Activated CD4-positive, alpha-beta T cell treated with anti-CD3 and anti-CD28 coated beads, Interleukin-2, amount 50 U/mL, for 16 hours (primary cell): ENCODE results near the gene RBP7.
"Not testable (repeated sequence)": the region's sequence is repeated elsewhere in the genome, so short reads cannot be mapped to it uniquely, and the experiment has no call there.

Experiments used
- DNase-seq: peaks from one replicate; pipeline ENCODE4 v3.0.0-alpha.2; 2020

RBP7 gene

DNA sequence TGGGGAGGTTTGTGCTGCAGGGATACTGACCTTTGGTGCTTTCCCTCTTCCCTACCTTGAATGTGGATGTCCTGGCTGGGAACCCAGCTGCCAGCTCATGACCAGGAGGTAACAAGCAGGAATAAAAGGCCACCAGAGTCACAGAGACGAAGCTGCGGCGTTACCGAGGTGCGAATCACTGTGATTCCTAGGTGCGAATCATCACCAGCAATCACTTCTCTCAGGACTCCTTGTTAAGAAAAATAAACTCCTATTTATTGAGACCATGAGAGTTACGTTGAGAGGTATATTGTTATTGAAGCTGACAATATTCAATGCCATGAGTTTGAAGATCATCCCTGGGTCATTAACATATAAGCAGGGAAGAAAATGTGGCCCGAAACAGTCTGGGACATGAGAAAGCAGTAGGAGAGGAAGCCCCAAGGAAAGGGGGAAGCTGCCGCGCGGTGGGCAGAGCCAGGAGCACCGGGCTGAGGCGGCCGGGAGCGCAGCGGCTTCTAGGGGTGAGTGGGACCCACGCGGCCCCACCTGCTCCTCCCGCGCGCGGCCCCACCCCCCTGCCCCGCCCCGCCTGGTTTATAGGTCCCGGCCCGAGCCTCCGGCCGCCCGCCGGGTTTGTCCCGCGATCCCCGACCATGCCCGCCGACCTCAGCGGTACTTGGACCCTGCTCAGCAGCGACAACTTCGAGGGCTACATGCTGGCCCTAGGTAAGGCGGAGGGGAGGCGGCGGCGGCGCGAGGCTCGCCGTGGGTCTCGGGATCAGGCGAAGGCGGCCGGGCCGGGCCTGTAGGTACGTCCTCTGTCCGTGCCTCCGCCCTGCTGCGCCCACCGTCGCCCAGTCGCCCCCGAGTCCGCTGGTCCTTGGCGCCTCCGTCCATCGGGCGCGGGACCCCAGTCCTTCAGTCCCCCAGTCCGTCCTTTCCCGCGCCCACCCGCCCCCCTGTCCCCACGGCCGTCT lies at the start of gene RBP7:
TSS of gene RBP7 (plus strand) at position 605 of the 959 bp plus-strand sequence. CDS start at position 636, 31 bp downstream.
- DNase-seq, result no peak

DNA sequence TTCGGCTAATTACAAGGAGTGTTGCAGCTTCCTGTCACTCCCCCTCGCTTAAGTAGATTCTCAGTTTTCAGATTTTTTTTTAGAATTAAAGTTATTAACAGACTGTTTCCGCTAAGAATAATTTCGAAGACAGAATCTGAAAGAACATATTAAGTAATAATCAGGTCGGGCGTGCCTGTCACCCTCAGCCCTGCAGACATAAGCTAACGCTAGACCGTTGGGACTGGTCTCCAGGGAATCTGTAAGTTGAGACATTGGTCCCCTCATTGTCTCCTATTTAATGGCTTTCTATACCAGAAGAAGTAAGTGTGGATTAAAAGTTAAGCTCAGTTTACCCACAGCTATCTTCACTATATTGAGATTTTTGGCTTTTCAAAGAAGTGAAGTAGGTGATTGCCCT lies 39.3 kb upstream of the RBP7 start:
- DNase-seq, result no peak

DNA sequence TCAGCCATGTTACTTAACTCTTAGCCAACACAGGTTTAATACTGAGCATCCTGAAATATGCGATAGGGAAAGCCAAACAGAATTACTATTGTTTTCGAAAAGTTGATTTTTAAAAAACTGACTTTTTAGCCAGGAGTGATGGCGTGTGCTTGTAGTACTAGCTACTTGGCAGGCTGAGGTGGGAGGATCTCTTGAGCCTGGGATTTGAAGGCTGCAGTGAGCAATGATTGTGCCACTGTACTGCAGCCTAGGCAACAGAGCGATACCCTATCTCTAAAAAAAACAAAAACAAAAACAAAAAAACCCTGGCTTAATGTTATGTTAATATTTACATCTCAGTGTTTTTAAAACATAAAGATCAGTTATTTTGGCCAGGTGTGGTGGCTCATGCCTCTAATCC lies 37.0 kb upstream of the RBP7 start:
- no peak for DNase-seq

DNA sequence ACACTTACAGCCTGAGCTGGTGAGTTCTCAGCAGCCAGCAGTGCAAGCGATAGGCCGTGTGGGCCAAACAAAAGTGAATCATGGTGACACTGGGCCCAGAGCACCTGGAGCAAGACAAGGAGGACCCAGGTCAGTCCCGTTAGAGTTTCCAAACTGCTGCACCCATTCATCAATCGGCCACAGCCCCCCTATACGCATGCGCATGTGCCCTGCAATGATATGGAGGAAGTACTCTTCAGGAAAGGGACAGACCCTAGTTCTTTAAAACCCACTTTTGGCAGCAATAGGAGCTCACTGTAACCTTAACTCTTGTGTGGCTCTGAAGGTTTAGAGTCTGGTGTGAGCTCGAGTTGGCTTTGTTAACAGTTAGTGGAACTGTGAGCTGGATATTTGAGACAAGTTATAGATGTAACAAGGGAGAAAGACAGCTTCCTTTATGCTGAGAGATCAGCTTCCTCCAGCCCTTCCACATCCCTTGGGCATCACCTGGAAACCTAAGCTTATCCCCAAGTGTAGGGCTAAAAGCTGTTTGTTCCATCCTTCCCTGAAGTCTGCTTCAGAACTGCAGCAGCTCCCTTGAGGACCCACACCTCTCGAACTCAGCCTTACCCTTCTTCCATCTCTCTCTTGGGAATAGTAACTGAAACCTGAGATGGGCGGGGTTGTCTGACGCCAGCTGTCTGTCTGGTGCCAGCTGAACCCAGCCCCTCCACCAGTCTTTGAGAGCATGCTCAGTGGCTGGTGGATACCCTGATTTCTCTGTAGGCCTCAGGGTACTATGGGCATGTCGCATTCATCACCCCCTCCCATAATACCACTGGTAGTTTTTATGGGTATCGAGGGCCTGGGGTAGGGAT lies 36.1 kb upstream of the RBP7 start:
- no peak for DNase-seq

DNA sequence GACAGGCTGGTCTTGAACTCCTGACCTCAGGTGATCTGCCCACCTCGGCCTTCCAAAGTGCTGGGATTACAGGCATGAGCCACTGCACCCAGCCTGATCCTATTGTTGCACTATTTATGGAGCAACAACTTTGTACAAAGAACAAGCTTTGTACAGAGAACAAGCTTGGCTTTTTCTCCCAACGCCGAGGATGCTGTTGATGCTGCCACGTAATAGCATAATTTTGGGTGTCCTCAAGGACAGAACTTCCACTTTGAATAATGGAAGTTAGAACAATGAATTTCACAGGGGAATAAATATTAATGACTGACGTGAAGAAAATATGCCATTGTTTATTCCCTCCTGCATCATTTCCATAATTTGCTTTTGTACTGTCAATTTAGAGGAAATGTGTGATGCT lies 12.8 kb upstream of the RBP7 start:
- DNase-seq, result no peak

DNA sequence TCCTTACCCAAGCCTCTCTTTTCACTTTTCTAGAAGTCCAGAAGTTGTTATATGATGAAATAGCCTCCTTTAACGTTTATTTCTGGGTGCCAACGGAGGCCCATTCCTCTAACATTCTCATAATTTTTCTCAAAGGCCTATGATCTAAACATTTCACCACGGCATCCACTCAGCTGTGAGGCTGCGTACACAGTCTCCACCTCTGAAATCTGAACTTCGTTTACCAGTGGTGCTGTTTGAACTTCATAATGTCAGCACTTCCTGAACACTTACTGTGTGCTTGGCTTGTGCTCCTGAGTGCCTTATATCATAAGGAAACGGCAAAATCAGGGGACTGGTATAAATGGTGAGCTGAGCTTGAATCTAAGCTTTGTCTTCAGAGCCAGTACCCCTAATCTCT lies 12.0 kb upstream of the RBP7 start:
- DNase-seq, result no peak

DNA sequence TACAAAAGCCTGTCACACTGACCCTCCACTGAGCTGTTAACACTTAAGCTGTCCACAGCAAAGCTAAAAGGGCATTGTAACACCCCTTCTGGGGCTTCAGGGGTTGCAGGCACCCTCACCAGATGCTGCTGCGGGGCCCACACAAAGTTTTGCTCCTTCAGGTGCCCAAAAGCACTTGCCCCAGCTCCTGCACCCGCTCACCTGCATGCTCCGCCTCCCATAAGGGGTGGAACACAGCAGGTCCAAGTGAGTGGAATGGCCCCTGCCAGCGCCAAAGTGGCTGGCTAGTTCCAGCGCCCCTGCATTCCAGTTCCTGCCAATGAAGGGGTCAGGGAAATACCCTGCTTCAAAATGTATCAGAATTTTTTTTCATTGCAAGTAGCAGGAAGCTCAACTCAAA lies 7.3 kb upstream of the RBP7 start:
- DNase-seq, result no peak

DNA sequence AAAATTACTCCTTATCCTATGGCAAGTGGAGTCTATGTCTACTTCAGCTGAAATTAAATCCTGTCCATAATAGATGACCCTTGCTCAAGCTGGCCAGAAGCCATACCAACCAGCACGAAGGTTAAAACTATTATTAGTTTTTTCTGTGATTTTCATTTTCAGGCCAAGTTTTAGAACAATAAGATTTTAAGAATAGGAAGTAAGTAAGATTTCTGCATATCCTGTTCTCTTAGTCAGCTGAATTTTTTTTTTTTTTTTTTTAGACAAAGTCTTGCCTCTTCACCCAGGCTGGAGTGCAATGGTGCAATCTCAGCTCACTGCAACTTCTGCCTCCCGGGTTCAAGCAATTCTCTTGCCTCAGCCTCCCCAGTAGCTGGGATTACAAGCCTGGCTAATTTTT lies 6.1 kb upstream of the RBP7 start:
- no peak for DNase-seq

DNA sequence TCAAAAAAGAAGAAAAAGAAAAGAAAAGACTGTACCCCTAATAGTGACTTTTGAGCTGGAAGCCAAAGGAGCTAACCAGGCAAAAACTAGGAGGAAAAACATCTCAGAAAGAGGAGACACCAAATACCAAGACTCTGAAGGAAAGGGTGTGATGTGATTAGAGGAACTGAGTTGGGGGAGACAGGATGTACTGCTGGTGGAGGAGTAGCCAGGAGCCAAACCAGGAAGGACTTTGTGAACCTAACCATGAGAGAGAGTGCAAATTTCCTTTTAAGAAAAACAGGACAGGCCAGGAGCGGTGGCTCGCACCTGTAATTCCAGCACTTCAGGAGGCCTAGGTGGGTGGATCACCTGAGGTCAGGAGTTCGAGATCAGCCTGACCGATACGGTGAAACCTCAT lies 4.1 kb upstream of the RBP7 start:
- DNase-seq, result no peak

DNA sequence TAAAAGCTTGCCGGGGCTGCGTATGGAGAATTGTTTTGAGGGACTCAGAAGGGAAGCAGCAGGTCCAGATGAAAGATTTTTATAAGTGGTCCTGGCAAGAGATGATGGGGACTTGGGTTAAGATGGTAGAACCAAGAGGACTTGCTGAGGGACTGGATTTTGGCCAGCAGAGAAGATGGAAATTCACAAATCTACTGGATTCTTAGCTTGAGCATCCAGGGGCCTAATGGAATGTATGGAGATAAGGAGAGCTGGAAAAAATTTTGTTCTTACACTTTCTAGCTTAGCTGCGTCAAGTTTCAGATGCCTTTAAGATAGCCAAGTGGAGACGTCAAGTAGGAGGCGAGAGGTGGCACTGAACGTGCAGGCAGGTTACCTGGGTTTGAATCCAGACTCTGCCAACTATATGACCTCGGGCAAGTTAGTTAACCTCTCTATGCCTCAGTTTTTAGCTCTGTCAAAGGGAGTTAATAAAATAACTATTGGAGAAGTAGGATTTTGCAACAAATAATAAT lies 3.4 kb upstream of the RBP7 start:
- no peak for DNase-seq

DNA sequence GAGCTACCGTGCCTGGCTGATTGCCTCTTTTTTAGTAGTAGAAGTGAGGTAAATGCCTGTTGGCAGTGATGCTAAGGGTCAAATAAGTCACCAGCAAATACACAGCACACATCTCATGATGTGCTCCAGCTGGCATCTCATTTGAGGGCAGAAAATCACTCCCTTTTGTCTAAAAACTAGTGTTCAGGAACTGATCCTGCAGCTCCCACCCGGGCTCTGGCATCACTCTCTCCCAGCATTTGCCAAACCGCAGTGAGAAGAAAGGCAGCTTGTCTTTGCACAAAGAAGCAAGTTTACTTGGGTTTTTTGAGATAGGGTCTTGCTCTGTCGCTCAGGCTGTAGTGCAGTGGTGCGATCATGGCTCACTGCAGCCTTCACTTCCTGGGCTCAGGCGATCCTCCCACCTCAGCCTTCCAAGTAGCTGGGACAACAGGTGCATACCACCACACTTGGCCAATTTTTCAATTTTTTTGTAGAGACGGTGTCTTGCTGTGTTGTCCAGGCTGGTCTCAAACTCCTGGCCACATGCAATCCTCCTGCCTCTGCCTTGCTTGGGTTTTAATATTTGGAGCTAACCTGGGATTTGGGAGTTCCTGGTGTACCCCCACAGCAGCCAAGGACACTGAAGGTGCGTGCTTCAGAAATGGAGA lies 4.1 kb downstream of the RBP7 start:
- DNase-seq, result no peak

DNA sequence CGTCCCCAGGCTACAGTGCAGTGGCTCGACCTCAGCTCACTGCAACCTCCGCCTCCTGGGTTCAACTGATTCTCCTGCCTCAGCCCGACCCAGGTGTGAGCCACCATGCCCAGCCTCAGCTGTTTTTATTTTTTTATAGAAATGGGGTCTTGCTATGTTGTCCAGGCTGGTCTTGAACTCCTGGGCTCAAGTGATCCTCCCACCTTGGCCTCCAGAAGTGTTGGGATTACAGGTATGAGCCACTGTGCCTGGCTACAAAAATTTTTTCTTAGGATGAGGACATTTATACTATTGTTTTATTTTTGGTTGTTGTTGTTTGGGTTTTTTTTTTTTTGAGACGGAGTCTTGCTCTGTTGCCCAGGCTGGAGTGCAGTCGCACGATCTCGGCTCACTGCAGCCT lies 8.2 kb downstream of the RBP7 start:
- not testable (repeated sequence) for DNase-seq

DNA sequence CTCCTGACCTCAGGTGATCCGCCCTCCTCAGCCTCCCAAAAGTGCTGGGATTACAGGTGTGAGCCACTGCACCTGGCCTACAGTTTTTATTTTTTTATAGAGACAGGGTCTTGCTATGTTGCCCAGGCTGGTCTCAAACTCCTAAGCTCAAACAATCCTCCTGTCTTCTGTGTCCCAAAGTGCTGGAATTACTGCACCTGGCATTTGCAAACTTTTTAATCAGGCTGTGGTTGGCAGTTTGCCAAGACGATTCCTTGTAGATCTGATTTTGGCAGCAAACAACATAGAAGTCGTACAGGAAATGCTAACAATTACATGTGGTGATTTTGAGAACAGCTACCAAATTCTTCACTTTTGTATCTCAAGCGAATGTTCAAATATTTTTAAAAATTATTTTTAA lies 10.1 kb downstream of the RBP7 start:
- DNase-seq, result no peak

DNA sequence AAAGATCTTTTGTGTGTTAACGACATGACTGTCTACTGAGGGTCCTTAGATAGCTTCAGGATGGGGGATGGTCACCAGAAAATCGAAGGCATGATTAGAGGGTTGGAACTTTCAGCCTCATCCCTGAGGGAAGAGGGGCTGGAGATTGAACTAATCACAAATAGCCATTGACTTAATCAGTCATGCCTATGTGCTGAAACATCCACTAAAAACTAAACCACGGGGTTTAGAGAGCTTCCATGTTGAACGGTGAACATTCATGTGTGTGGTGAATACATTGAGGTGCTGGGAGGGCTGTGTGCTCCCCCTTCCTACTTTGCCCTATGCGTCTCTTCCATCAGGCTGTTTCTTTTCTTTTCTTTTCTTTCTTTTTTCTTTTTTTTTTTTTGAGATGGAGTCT lies 17.0 kb downstream of the RBP7 start:
- DNase-seq, result no peak

DNA sequence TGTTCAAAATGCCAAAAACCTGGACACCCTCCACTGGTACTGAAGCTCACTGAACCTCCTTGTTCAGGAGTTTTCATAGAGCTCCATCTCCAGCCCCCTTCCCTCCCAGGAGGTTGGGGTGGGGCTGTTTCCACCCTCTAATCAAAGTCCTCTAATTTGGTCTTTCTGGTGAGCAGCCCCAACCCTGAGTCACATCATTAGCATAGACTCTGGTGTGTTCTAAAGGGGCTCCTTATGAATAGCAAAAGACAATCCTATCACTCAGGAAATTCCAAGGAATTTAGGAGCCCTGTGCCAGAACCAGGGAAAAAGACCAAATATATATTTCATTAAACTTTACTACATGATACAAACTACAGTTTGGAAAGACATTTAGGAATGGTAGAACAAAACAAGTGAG lies 22.5 kb downstream of the RBP7 start:
- DNase-seq, result no peak

DNA sequence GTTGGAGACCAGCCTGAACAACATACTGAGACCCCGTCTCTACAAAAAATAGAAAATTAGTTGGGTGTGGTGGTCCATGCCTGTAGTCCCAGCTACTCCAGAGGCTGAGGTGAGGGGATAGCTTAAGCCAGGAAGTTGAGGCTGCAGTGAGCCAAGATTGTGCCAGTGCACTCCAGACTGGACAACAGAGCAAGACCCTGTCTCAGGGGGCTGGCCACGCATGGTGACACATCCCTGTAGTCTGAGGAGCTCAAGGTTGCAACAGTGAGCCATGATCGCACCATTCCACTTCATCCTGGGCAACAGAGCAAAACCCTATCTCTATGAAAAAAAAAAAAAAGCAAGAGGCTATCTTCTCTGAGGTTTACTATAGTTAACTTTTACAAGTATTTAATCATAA lies 23.1 kb downstream of the RBP7 start:
- no peak for DNase-seq

DNA sequence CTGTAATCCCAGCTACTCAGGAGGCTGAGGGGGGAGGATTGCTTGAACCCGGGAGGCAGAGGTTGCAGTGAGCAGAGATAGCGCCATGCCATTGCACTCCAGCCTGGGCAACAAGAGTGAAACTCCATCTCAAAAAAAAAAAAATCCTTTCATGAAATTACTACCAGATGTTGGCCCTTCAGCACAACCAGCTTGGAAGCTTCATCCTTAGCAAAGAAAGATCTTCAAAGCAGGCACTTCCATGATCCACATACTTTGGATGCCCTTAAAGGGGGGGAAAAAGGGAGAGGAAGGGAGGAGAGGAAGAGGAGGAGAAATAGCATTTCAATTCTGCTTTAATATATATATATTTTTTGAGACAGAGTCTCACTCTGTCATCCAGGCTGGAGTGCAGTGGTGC lies 23.6 kb downstream of the RBP7 start:
- not testable (repeated sequence) for DNase-seq

DNA sequence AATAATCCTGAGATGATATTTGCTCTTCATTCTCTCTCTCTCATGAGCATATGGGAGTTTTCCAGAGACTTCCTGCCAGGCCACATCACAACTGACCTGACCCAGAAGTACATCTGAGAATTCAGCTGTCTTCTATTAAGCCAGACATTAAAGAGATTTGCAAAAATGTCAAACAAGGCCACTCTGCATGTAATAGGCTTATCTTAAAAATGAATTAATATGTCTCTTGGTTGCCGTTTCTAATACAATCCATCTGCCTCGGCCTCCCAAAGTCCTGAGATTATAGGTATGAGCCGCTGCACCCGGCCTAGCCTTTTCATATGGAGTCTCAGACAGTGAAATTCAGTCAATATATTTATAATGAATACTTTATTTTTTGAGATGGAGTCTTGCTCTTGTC lies 25.0 kb downstream of the RBP7 start:
- DNase-seq, result not testable (repeated sequence)

DNA sequence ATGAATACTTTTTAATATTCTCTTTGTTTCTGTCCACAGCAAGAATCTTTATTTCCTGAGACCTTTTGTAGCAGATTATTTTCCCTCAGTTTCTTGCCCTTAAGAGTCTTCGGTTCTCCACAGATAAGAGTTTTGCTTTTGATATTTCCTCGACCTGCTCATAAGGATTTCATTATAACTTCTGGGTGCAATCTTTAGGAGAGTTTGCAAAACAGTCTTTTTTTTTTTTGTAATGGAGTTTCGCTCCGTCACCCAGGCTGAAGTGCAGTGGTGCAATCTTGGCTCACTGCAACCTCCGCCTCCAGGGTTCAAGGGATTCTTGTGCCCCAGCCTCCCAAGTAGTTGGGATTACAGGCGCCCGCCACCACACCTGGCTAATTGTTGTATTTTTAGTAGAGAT lies 25.6 kb downstream of the RBP7 start:
- no peak for DNase-seq

DNA sequence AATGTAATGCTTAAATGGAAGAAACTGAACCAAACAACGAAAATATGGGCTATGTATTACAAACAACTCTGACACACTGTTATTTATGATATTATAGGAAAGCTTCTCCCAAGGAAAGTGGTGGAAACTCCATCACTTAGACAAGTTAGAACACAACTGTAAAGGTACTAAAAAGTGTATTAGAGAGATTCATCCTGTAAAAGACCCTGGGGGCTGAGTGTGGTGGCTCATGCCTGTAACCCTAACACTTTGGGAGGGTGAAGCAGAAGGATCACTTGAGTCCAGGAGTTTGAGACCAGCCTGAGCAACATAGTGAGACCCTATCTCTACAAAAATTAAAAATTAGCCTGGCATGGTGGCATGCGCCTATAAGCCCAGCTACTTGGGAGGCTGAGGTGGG lies 28.3 kb downstream of the RBP7 start:
- no peak for DNase-seq

DNA sequence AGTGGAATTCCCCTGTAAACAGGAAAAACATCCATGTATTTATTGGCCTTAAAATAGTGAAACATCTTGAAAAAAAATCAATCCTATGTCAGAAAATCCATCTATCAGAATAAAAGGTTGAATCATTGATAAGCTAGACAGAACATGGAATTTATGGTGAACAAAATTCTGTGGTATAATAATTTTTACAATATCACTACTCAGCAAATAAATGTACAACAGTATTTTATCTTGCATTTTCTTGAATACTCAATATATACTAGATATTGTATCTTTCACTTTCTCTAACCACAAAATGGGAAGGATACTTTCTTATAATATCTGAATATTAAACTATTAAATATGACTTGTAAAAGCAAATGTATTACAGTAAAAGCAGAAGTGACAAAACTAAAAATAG lies 30.0 kb downstream of the RBP7 start:
- no peak for DNase-seq

DNA sequence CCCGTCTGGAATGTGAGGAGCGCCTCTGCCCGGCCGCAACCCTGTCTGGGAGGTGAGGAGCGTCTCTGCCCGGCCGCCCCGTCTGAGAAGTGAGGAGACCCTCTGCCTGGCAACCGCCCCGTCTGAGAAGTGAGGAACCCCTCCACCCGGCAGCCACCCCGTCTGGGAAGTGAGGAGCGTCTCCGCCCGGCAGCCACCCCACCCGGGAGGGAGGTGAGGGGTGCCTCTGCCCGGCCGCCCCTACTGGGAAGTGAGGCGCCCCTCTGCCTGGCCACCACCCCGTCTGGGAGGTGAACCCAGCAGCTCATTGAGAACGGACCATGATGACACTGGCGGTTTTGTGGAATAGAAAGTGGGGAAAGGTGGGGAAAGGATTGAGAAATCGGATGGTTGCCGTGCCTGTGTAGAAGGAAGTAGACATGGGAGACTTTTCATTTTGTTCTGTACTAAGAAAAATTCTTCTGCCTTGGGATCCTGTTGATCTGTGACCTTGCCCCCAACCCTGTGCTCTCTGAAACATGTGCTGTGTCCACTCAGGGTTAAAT lies 32.0 kb downstream of the RBP7 start:
- not testable (repeated sequence) for DNase-seq

DNA sequence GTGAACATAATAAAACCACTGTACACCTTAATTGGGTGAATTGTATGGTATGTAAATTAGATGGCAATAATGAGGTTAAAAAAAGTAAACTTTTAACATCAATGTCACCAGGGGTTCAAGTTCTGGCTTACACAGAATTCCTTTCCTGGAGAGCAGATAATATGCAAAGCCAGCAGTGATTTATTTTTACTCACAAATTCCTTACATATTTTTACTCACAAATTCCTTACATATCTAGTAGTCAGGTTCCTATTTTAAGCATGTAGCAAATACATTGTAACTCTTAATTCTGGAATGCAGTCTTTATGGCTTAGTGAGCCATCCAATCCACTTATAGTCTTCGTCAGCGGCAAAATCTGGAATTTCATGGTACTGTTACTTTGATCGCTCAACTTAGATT lies 34.4 kb downstream of the RBP7 start:
- DNase-seq, result no peak
